ENCODE results near the gene CDCP1.

Gene CDCP1

DNA sequence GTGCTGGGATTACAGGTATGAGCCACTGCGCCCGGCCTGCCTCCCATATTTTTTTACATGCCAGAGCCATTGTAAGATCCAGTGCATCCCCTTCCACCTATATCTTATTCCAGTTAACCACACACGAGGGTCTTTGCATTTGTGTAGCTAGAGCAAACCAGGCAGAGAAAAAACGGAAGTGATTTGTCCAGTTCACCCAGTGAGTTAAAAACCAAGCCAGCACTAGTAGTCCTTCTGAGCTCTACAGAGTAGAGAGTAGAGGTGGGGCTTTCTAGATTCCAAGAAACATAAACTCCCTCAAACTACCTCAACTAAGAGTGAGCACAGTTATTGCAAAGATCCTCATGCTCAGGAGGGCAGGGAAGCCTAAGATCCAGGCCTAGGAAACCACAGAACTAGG is 45.2 kb upstream of the CDCP1 start:
- Histone ChIP-seq H3K14ac (ENCODE audit: low read length) (no peak overlapping the region), H2BK15ac (ENCODE audit: low read length) (no peak overlapping the region), H4K91ac (ENCODE audit: low read depth, low read length, poor library complexity) (no peak overlapping the region), H3K23ac (ENCODE audit: low read depth, low read length, poor library complexity) (no peak overlapping the region), H3K27ac (replicated peaks; ENCODE audit: low read length) (no peak overlapping the region), H4K8ac (ENCODE audit: low read depth, low read length) (no peak overlapping the region), H3K4me2 (ENCODE audit: insufficient read depth, low read length, poor library complexity, severe bottlenecking) (no peak overlapping the region), H2AK5ac (ENCODE audit: low read depth, low read length) (no peak overlapping the region), H3K4me1 (ENCODE audit: control insufficient read depth in 2 of 2, insufficient read depth in 1 of 2, low read depth in 1 of 2, low read length in 2 of 2) (peaks cover 0 to 2% of the 10 kb centered on the region in 2 donors), H3K4ac (ENCODE audit: low read length) (no peak overlapping the region), H3K27me3 (ENCODE audit: control insufficient read depth in 3 of 3, insufficient read depth in 3 of 3, low read depth in 1 of 3, low read length in 3 of 3) (no peaks in the 10 kb centered on the region), H2AFZ (ENCODE audit: low read length) (no peak overlapping the region), H3K18ac (ENCODE audit: low read length) (no peak overlapping the region), H2BK12ac (ENCODE audit: low read length) (no peak overlapping the region), H2BK5ac (ENCODE audit: low read length) (no peak overlapping the region), H3K79me1 (ENCODE audit: low read depth, low read length) (peaks cover 2% of the 10 kb centered on the region), H2BK120ac (ENCODE audit: low read depth, low read length) (no peak overlapping the region), H3K4me3 (ENCODE audit: low read length in 2 of 2) (no peak overlapping the region), H3K9ac (ENCODE audit: low read depth, low read length, poor library complexity) (no peak overlapping the region), H3K9me3 (replicated peaks in 1 of 2; ENCODE audit: control insufficient read depth in 2 of 2, insufficient read depth in 1 of 2, low read depth in 1 of 2, low read length in 2 of 2) (no peaks in the 10 kb centered on the region), H3K36me3 (replicated peaks in 1 of 2; ENCODE audit: control insufficient read depth in 2 of 2, insufficient read depth in 2 of 2, low read length in 2 of 2) (no peaks in the 10 kb centered on the region)
- no peak for DNase-seq (ENCODE audit: low spot score)
- WGBS, 2 donors (ENCODE audit: extremely low coverage in 2 of 2, insufficient read length in 2 of 2, insufficient replicate concordance in 1 of 2), result no CpG with 5 or more reads among the region's 4 CpGs

DNA sequence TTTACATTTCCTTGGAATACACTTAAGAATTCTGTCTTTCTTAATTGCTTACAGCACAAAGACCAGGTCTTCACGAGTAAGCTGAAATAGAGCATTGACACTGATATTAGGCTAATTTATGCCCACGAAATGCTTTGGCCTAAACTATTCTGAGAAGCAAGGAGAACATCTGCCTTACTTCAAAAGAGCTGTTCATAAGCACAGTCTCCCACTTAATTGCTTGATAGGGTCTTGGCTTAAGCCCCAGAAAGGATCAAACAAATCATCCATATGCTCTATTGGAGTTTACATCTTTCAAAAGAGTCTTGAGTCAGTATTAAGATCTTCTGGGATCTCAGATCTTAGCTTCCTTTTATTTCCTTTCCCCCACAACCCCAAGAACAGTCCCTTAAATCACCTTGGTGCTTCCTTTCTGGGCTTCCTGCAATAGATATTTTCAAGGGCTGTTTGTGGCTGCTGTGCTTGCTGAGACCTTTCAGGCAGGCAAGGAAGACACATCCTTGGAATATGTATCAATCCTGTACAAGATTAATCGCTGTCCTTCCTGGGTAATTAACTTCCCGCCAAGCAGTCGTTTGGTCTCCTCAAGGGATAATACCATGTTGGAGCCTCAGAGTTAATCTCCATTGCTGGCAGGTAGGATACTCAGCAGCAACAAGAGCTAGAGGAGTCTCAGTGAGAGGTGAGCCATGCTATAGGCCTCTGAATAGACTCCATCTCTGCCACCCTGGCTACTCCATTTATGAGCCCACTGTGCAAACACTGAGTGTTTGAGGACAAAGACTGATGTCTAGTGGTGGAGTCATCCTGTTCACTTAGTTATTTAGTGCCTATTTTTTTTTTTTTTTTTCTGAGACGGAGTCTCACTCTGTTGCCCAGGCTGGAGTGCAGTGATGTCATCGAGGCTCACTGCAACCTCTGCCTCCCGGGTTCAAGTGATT is 42.8 kb upstream of the CDCP1 start:
- peaks cover 2% of the 10 kb centered on the region for H3K79me1 ChIP-seq (ENCODE audit: low read depth, low read length)
- no peak overlapping the region for H2BK120ac ChIP-seq (ENCODE audit: low read depth, low read length)
- WGBS, 2 donors (ENCODE audit: extremely low coverage in 2 of 2, insufficient read length in 2 of 2, insufficient replicate concordance in 1 of 2), result no CpG with 5 or more reads among the region's 8 CpGs
- H2BK12ac ChIP-seq (ENCODE audit: low read length), result no peak overlapping the region
- DNase-seq (ENCODE audit: low spot score), result no peak
- no peak overlapping the region for H2BK5ac ChIP-seq (ENCODE audit: low read length)
- no peak overlapping the region for H3K4me2 ChIP-seq (ENCODE audit: insufficient read depth, low read length, poor library complexity, severe bottlenecking)
- no peak overlapping the region for H3K18ac ChIP-seq (ENCODE audit: low read length)
- no peak overlapping the region for H4K8ac ChIP-seq (ENCODE audit: low read depth, low read length)
- H3K14ac ChIP-seq (ENCODE audit: low read length), result no peak overlapping the region
- H3K4me3 ChIP-seq (ENCODE audit: low read length in 2 of 2), result no peak overlapping the region
- H4K91ac ChIP-seq (ENCODE audit: low read depth, low read length, poor library complexity), result no peak overlapping the region
- H3K27me3 ChIP-seq (ENCODE audit: control insufficient read depth in 3 of 3, insufficient read depth in 3 of 3, low read depth in 1 of 3, low read length in 3 of 3), result no peaks in the 10 kb centered on the region
- H3K9me3 ChIP-seq (replicated peaks in 1 of 2; ENCODE audit: control insufficient read depth in 2 of 2, insufficient read depth in 1 of 2, low read depth in 1 of 2, low read length in 2 of 2), result no peaks in the 10 kb centered on the region
- no peak overlapping the region for H3K27ac ChIP-seq (replicated peaks; ENCODE audit: low read length)
- H2BK15ac ChIP-seq (ENCODE audit: low read length), result no peak overlapping the region
- no peaks in the 10 kb centered on the region for H3K36me3 ChIP-seq (replicated peaks in 1 of 2; ENCODE audit: control insufficient read depth in 2 of 2, insufficient read depth in 2 of 2, low read length in 2 of 2)
- H3K9ac ChIP-seq (ENCODE audit: low read depth, low read length, poor library complexity), result no peak overlapping the region
- peaks cover 0 to 2% of the 10 kb centered on the region in 2 donors for H3K4me1 ChIP-seq (ENCODE audit: control insufficient read depth in 2 of 2, insufficient read depth in 1 of 2, low read depth in 1 of 2, low read length in 2 of 2)
- no peak overlapping the region for H3K23ac ChIP-seq (ENCODE audit: low read depth, low read length, poor library complexity)
- H2AK5ac ChIP-seq (ENCODE audit: low read depth, low read length), result no peak overlapping the region
- no peak overlapping the region for H3K4ac ChIP-seq (ENCODE audit: low read length)
- H2AFZ ChIP-seq (ENCODE audit: low read length), result no peak overlapping the region

DNA sequence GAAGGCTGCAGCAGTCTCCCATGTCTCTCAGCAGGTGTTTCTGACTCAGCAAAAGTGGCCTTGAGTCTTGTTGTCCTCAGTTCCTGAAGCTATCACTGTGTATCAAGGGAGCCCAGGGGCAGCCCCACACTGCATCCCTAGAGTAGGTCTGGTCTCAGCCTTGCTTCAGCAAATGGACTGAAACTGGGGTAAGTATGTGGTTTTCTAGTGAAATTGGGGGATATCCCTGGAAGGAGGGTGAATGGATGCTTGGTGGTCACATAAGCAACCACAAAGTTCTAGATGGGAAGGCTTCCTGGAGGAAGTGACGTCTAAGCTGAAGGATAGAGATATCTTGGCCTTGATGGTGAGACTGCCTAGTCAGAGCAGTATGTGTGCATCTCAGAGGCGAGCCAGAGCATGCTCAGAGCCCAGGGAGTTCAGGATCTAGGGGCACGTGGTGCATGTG is 41.5 kb upstream of the CDCP1 start:
- Histone ChIP-seq H4K8ac (ENCODE audit: low read depth, low read length) (no peak overlapping the region), H2BK120ac (ENCODE audit: low read depth, low read length) (no peak overlapping the region), H3K9me3 (replicated peaks in 1 of 2; ENCODE audit: control insufficient read depth in 2 of 2, insufficient read depth in 1 of 2, low read depth in 1 of 2, low read length in 2 of 2) (no peaks in the 10 kb centered on the region), H3K23ac (ENCODE audit: low read depth, low read length, poor library complexity) (no peak overlapping the region), H4K91ac (ENCODE audit: low read depth, low read length, poor library complexity) (no peak overlapping the region), H3K4me2 (ENCODE audit: insufficient read depth, low read length, poor library complexity, severe bottlenecking) (no peak overlapping the region), H3K14ac (ENCODE audit: low read length) (no peak overlapping the region), H3K27me3 (ENCODE audit: control insufficient read depth in 3 of 3, insufficient read depth in 3 of 3, low read depth in 1 of 3, low read length in 3 of 3) (no peaks in the 10 kb centered on the region), H3K36me3 (replicated peaks in 1 of 2; ENCODE audit: control insufficient read depth in 2 of 2, insufficient read depth in 2 of 2, low read length in 2 of 2) (no peaks in the 10 kb centered on the region), H3K18ac (ENCODE audit: low read length) (no peak overlapping the region), H3K4me3 (ENCODE audit: low read length in 2 of 2) (no peak overlapping the region), H2AFZ (ENCODE audit: low read length) (no peak overlapping the region), H3K9ac (ENCODE audit: low read depth, low read length, poor library complexity) (no peak overlapping the region), H3K79me1 (ENCODE audit: low read depth, low read length) (peaks cover 2% of the 10 kb centered on the region), H2BK12ac (ENCODE audit: low read length) (no peak overlapping the region), H3K4me1 (ENCODE audit: control insufficient read depth in 2 of 2, insufficient read depth in 1 of 2, low read depth in 1 of 2, low read length in 2 of 2) (peaks cover 5 to 6% of the 10 kb centered on the region in 2 donors), H3K4ac (ENCODE audit: low read length) (no peak overlapping the region), H2BK15ac (ENCODE audit: low read length) (no peak overlapping the region), H2BK5ac (ENCODE audit: low read length) (no peak overlapping the region), H2AK5ac (ENCODE audit: low read depth, low read length) (no peak overlapping the region), H3K27ac (replicated peaks; ENCODE audit: low read length) (no peak overlapping the region)
- DNase-seq (ENCODE audit: low spot score), result no peak
- no CpG with 5 or more reads among the region's 3 CpGs for WGBS, 2 donors (ENCODE audit: extremely low coverage in 2 of 2, insufficient read length in 2 of 2, insufficient replicate concordance in 1 of 2)

DNA sequence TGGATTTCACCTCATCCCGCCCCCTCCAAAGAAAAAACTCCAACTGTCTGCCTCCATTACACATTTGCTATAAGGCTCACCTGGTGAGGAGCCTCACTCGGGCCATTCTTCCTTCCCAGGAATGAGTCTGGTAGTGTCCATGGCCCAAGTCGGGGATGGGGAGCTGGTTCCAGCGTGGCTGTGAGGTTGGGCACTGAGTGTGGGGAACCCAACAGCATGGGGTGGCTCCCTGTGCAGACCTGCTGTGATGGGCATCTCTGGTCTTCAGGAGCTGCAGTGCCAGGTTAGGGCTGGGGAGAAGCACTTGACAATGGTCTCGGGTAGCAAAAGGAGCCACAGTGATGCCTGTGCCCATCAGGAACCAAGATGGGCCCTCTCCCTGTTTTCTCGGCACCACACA is 40.7 kb upstream of the CDCP1 start:
- no peak overlapping the region for H2BK12ac ChIP-seq (ENCODE audit: low read length)

More for the DNA sequence above, 40.7 kb upstream of the CDCP1 start:
- H3K4me2 ChIP-seq (ENCODE audit: insufficient read depth, low read length, poor library complexity, severe bottlenecking), result no peak overlapping the region
- no peak overlapping the region for H2BK15ac ChIP-seq (ENCODE audit: low read length)
- H3K9me3 ChIP-seq (replicated peaks in 1 of 2; ENCODE audit: control insufficient read depth in 2 of 2, insufficient read depth in 1 of 2, low read depth in 1 of 2, low read length in 2 of 2), result no peaks in the 10 kb centered on the region
- no peaks in the 10 kb centered on the region for H3K27me3 ChIP-seq (ENCODE audit: control insufficient read depth in 3 of 3, insufficient read depth in 3 of 3, low read depth in 1 of 3, low read length in 3 of 3)
- no CpG with 5 or more reads among the region's 6 CpGs for WGBS, 2 donors (ENCODE audit: extremely low coverage in 2 of 2, insufficient read length in 2 of 2, insufficient replicate concordance in 1 of 2)
- no peak overlapping the region for H3K9ac ChIP-seq (ENCODE audit: low read depth, low read length, poor library complexity)
- H4K8ac ChIP-seq (ENCODE audit: low read depth, low read length), result no peak overlapping the region
- no peak overlapping the region for H2AK5ac ChIP-seq (ENCODE audit: low read depth, low read length)
- peak overlapping the region in 1 of 2 donors; percentile 34 for H3K4me3 ChIP-seq (ENCODE audit: low read length in 2 of 2)
- no peak overlapping the region for H4K91ac ChIP-seq (ENCODE audit: low read depth, low read length, poor library complexity)
- H2BK5ac ChIP-seq (ENCODE audit: low read length), result no peak overlapping the region
- H3K4ac ChIP-seq (ENCODE audit: low read length), result no peak overlapping the region
- no peak overlapping the region for H3K14ac ChIP-seq (ENCODE audit: low read length)
- H3K23ac ChIP-seq (ENCODE audit: low read depth, low read length, poor library complexity), result peak overlapping the region; percentile 6
- DNase-seq (ENCODE audit: low spot score), result no peak
- no peak overlapping the region for H3K18ac ChIP-seq (ENCODE audit: low read length)
- peaks cover 2% of the 10 kb centered on the region for H3K79me1 ChIP-seq (ENCODE audit: low read depth, low read length)
- H3K4me1 ChIP-seq (ENCODE audit: control insufficient read depth in 2 of 2, insufficient read depth in 1 of 2, low read depth in 1 of 2, low read length in 2 of 2), result peaks cover 5 to 6% of the 10 kb centered on the region in 2 donors
- H2BK120ac ChIP-seq (ENCODE audit: low read depth, low read length), result no peak overlapping the region
- H2AFZ ChIP-seq (ENCODE audit: low read length), result no peak overlapping the region
- no peaks in the 10 kb centered on the region for H3K36me3 ChIP-seq (replicated peaks in 1 of 2; ENCODE audit: control insufficient read depth in 2 of 2, insufficient read depth in 2 of 2, low read length in 2 of 2)
- no peak overlapping the region for H3K27ac ChIP-seq (replicated peaks; ENCODE audit: low read length)

All from neuronal stem cell (in vitro differentiated cells).